Adrenal gland (tissue), 12 donors: ENCODE data around the gene THBS4. TPM values are rescaled to one million over a fixed set of nuclear protein-coding genes. Genes with fewer than 3 reads are reported as not detected.

Experiments
- DNase-seq, 7 donors: peaks; one replicate each; pipeline ENCODE4 v3.0.0-alpha.2; 2019 to 2020
- H3K27ac ChIP-seq, 5 donors: fragments of 200-600 bp; sonication (generic) in 4 of 5; 1 replicate in 3 of 5; 2 replicates in 2 of 5; pipeline versions ENCODE4 v1.5.1 to v1.8.0; 2016 to 2020; ENCODE audit warnings: mild to moderate bottlenecking in 1 of 5
- H3K27me3 ChIP-seq: fragments of 200-600 bp; 2 replicates; pipeline ENCODE4 v1.8.0; 2021
- H3K36me3 ChIP-seq, 2 donors: fragments of 200-600 bp; replicated peaks in 1 of 2; 1 replicate in 1 of 2; 2 replicates in 1 of 2; pipeline versions ENCODE4 v1.5.1 to v1.8.0; 2018 to 2022
- H3K4me1 ChIP-seq, 2 donors: fragments of 200-600 bp; replicated peaks in 1 of 2; 1 replicate in 1 of 2; 2 replicates in 1 of 2; pipeline versions ENCODE4 v1.5.1 to v1.8.0; 2018 to 2021
- H3K4me3 ChIP-seq, 4 donors: fragments of 200-600 bp; sonication (generic) in 3 of 4; one replicate each; pipeline ENCODE4 v1.5.1; 2016 to 2018
- H3K9me3 ChIP-seq, 3 donors: fragments of 200-600 bp; sonication (generic) in 1 of 3; replicated peaks in 1 of 3; 1 replicate in 2 of 3; 2 replicates in 1 of 3; pipeline versions ENCODE4 v1.5.1 to v1.8.0; 2016 to 2021
- POLR2A ChIP-seq, 2 donors: fragments of 450-650 bp; IDR thresholded peaks; one replicate each; pipeline ENCODE4 v1.6.1; 2017; ENCODE audit warnings: antibody characterized with exemption in 2 of 2, mild to moderate bottlenecking in 2 of 2, moderate library complexity in 1 of 2
- WGBS, 4 donors: extraction: QIAGEN DNeasy Blood & Tissue Kit in 2 of 4; methylation state at CpG; one replicate each; pipeline versions ENCODE4 v1.1.5 to v1.1.7; 2013 to 2017; 5-methylcytosine and 5-hydroxymethylcytosine counted together
- intact Hi-C, 2 donors: fragments of 100-400 bp; cut with DNase I; formaldehyde crosslinking; loops; one replicate each; pipeline versions ENCODE4 v1.14.1 to v1.15.0; 2022 to 2023
- polyA plus RNA-seq, 3 donors: library from polyadenylated mRNA; stranded (reverse); fragments of 200-250 nt in 2 of 3; fragments of 350-450 nt in 1 of 3; fragmentation: Illumina TruSeq in 1 of 3; extraction: RNeasy Lipid Tissue Mini Kit (QIAGEN cat#74804) in 1 of 3; gene quantifications; one replicate each; pipeline ENCODE4 v1.2.3, GENCODE V29; 2013 to 2014
- total RNA-seq, 9 donors: library from RNA; depleted of rRNA in 4 of 9; stranded (reverse); fragments of >200 nt in 4 of 9; fragments of 120-200 nt in 1 of 9; fragmentation: NEBNext Ultra II Directional in 1 of 9; extraction: Animal tissue kit (Norgen Biotek cat#: 25700) in 1 of 9; gene quantifications; one replicate each; pipeline versions ENCODE4 v1.1.0 to v1.2.4, GENCODE V29; 2013 to 2023
- TF ChIP-seq, protein P1 (sequence below), 6 experiments: fragments of 450-650 bp in 4 of 6; fragments of 200-600 bp in 2 of 6; sonication (generic) in 1 of 6; IDR thresholded peaks; 1 replicate in 5 of 6; 2 replicates in 1 of 6; pipeline versions ENCODE4 v1.5.1 to v1.8.0; 2016 to 2021; ENCODE audit warnings: antibody characterized with exemption in 6 of 6, mild to moderate bottlenecking in 2 of 6, moderate library complexity in 1 of 6
- donor health status: healthy with polysubstance abuse.
- donor health status: Bipolar disorder and iron deficiency.
- donor health status: DM: yes; HTN: yes; CAD: no.
- donor health status: DM: no; HTN: no; CAD: no.
- donor health status: DM: no; HTN: no; CAD: no.
- donor health status: DM: yes; HTN: yes; CAD: no.

Gene THBS4
- total and polyA plus RNA-seq, 12 donors = 0.36 to 9.3 (median 2.1) TPM

DNA sequence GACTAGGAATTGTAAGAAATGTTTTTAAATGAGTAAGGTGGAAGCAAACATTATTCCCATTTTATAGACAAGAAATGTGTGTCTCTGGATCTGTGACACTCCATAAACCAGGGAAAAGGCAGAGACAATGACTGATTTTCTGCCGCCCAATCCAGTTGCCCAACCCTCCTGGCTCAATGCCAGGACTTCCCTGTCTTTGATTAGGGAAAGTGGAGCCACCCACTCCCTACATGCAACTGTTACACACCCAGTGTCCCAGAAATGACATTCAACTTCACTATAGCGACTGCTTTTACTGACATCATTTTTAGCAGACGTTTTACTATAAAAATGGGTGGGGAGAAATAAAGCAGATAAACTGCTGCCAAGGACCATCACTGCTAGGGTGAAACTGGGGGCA is 79.7 kb downstream of the THBS4 start:
- WGBS, 4 donors = 64 to 71% (median 67%) methylated on average over 3 of the region's 3 CpGs
- H3K27ac ChIP-seq = no peak overlapping the region
- no peaks in the 10 kb centered on the region for H3K36me3 ChIP-seq
- no peaks in the 10 kb centered on the region for H3K9me3 ChIP-seq
- intact Hi-C loops = no loop called here
- H3K4me3 ChIP-seq = no peak overlapping the region
- DNase-seq = peak in 2 of 7 donors; percentile 31 to 34
- H3K4me1 ChIP-seq = no peaks in the 10 kb centered on the region
- no peak for TF ChIP-seq POLR2A (IDR thresholded peaks at IDR 0.05)
- TF ChIP-seq, protein P1, sequence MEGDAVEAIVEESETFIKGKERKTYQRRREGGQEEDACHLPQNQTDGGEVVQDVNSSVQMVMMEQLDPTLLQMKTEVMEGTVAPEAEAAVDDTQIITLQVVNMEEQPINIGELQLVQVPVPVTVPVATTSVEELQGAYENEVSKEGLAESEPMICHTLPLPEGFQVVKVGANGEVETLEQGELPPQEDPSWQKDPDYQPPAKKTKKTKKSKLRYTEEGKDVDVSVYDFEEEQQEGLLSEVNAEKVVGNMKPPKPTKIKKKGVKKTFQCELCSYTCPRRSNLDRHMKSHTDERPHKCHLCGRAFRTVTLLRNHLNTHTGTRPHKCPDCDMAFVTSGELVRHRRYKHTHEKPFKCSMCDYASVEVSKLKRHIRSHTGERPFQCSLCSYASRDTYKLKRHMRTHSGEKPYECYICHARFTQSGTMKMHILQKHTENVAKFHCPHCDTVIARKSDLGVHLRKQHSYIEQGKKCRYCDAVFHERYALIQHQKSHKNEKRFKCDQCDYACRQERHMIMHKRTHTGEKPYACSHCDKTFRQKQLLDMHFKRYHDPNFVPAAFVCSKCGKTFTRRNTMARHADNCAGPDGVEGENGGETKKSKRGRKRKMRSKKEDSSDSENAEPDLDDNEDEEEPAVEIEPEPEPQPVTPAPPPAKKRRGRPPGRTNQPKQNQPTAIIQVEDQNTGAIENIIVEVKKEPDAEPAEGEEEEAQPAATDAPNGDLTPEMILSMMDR (IDR thresholded peaks at IDR 0.05) = no peak
- no peaks in the 10 kb centered on the region for H3K27me3 ChIP-seq

DNA sequence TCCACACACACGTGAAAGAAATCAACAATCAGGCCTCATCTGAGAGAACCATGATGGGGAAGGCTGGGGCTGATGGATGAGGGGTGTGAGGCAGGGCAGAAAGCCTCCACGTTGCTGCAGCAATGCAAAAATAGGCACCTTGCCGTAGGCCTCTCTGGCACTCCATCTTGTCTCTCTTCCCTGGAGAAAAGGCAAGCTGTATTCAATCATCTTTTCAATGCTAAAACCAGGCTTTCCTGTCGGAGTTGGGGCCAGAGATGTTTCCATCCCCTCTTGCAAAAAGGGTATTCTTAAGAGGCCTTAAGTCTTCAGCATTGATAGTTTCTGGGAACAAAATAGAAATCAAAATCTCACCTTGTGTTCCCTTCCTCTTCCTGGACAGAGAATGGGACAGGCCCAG is 80.9 kb downstream of the THBS4 start:
- 73 to 91% (median 82%) methylated on average over 4 of the region's 4 CpGs for WGBS, 4 donors
- DNase-seq = no peak
- Histone ChIP-seq H3K4me1 (no peaks in the 10 kb centered on the region), H3K9me3 (no peaks in the 10 kb centered on the region), H3K4me3 (no peak overlapping the region), H3K27me3 (no peaks in the 10 kb centered on the region), H3K36me3 (no peaks in the 10 kb centered on the region), H3K27ac (no peak overlapping the region)
- intact Hi-C loops = no loop called here
- TF ChIP-seq, protein P1 (IDR thresholded peaks at IDR 0.05) = no peak
- no peak for TF ChIP-seq POLR2A (IDR thresholded peaks at IDR 0.05)

DNA sequence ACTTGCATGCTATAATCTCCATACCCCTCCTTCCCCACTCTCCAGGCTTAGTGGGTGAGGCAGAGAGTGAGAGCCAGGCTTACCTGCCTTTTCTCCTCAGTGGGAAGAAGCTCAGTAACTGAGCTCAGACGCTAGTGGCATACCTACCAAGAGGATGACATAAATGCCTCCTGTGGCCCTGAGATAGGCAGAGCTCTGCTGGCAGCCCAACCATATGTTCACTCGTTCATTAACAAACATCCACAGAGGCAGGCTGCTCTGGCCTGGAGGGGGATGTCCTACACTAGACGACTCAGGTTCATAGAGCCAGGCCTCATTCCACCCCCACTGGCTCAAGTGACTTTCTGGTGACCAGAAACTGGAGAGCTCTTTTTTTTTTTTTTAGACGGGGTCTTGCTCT is 81.3 kb downstream of the THBS4 start:
- 66 to 81% (median 72%) methylated on average over 4 of the region's 4 CpGs for WGBS, 4 donors
- no peak for TF ChIP-seq POLR2A (IDR thresholded peaks at IDR 0.05)
- TF ChIP-seq, protein P1 (IDR thresholded peaks at IDR 0.05) = no peak
- Histone ChIP-seq H3K36me3 (no peaks in the 10 kb centered on the region), H3K27me3 (no peaks in the 10 kb centered on the region), H3K4me1 (no peaks in the 10 kb centered on the region), H3K4me3 (no peak overlapping the region), H3K27ac (no peak overlapping the region), H3K9me3 (no peaks in the 10 kb centered on the region)
- intact Hi-C loops = no loop called here
- DNase-seq = no peak

DNA sequence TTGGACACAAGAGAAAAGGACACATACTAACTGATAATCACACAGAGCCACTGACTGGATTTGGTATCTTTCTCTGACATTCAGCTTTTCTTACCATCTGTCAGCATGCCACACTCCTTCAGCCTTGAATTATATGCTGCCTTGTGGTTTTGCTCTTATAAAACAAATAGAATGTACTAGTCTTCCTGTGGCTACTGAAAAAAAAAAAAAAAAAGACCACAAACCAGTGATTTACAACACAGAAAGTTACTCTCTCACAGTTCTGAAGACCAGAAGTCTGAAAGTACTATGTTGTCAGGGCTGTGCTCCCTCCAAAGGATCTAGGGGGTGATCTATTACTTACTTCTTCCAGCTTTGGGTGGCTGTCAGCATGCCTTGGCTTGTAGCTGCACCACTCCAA is 82.3 kb downstream of the THBS4 start:
- DNase-seq = no peak
- no peak overlapping the region for H3K27ac ChIP-seq
- no peak overlapping the region for H3K4me3 ChIP-seq
- H3K27me3 ChIP-seq = no peaks in the 10 kb centered on the region
- TF ChIP-seq POLR2A (IDR thresholded peaks at IDR 0.05) = no peak
- TF ChIP-seq, protein P1 (IDR thresholded peaks at IDR 0.05) = no peak
- H3K36me3 ChIP-seq = no peaks in the 10 kb centered on the region
- H3K4me1 ChIP-seq = no peaks in the 10 kb centered on the region
- no peaks in the 10 kb centered on the region for H3K9me3 ChIP-seq
- intact Hi-C loops = no loop called here
